Mesendoderm (in vitro differentiated cells): ENCODE results near the gene MAD1L1.

ENCODE experiments used
- DNase-seq: peaks from one replicate; pipeline ENCODE4 v3.0.0; 2013
- H2AK5ac ChIP-seq: 2 replicates; pipeline ENCODE4 v1.6.1; 2013; ENCODE audit warnings: low read length, inconsistent platforms
- H2BK120ac ChIP-seq: 2 replicates; pipeline ENCODE4 v1.6.1; 2013; ENCODE audit warnings: low read depth, mild to moderate bottlenecking, low read length, moderate library complexity, mixed read lengths
- H2BK15ac ChIP-seq: replicated peaks from 2 replicates; pipeline ENCODE4 v1.6.1; 2013; ENCODE audit warnings: low read depth, mild to moderate bottlenecking, moderate library complexity
- H2BK5ac ChIP-seq: 2 replicates; pipeline ENCODE4 v1.6.1; 2013; ENCODE audit warnings: low read length, inconsistent platforms
- H3K18ac ChIP-seq: 2 replicates; pipeline ENCODE4 v1.6.1; 2013; ENCODE audit warnings: mild to moderate bottlenecking, low read length, mixed read lengths
- H3K23ac ChIP-seq: one replicate; pipeline ENCODE4 v1.6.1; 2013; ENCODE audit warnings: low read length
- H3K27ac ChIP-seq: 2 replicates; pipeline ENCODE4 v1.5.1; 2013; ENCODE audit warnings: low read depth, mild to moderate bottlenecking, inconsistent platforms, low read length, moderate library complexity
- H3K27me3 ChIP-seq: 2 replicates; pipeline ENCODE4 v1.6.1; 2013; ENCODE audit warnings: low read length, control low read depth, mild to moderate bottlenecking, inconsistent platforms; ENCODE audit not compliant: insufficient read depth, poor library complexity
- H3K36me3 ChIP-seq: 2 replicates; pipeline ENCODE4 v1.6.1; 2013; ENCODE audit warnings: low read length, inconsistent platforms; ENCODE audit not compliant: control insufficient read depth, insufficient read depth
- H3K4ac ChIP-seq: one replicate; pipeline ENCODE4 v1.6.1; 2013; ENCODE audit warnings: low read depth, mild to moderate bottlenecking, low read length, moderate library complexity
- H3K4me1 ChIP-seq: 2 replicates; pipeline ENCODE4 v1.6.1; 2013; ENCODE audit warnings: low read depth, low read length, inconsistent platforms; ENCODE audit not compliant: control insufficient read depth
- H3K4me2 ChIP-seq: 2 replicates; pipeline ENCODE4 v1.6.1; 2013; ENCODE audit warnings: low read length
- H3K4me3 ChIP-seq: 2 replicates; pipeline ENCODE4 v1.5.1; 2013; ENCODE audit warnings: mild to moderate bottlenecking, low read length
- H3K56ac ChIP-seq: one replicate; pipeline ENCODE4 v1.6.1; 2013; ENCODE audit warnings: low read length
- H3K79me1 ChIP-seq: 2 replicates; pipeline ENCODE4 v1.6.1; 2013; ENCODE audit warnings: low read length, inconsistent platforms
- H3K79me2 ChIP-seq: 2 replicates; pipeline ENCODE4 v1.6.1; 2013; ENCODE audit warnings: mild to moderate bottlenecking, low read length; ENCODE audit not compliant: control insufficient read depth, insufficient read depth
- H3K9ac ChIP-seq: 2 replicates; pipeline ENCODE4 v1.6.1; 2013; ENCODE audit warnings: low read length, inconsistent platforms
- H4K5ac ChIP-seq: one replicate; pipeline ENCODE4 v1.6.1; 2013; ENCODE audit warnings: low read length
- H4K8ac ChIP-seq: one replicate; pipeline ENCODE4 v1.6.1; 2013; ENCODE audit warnings: low read depth, mild to moderate bottlenecking, control low read depth, low read length, moderate library complexity
- WGBS: extraction: QIAGEN DNeasy Blood & Tissue Kit; methylation state at CpG from one replicate; pipeline ENCODE4 v1.1.7; 2013; ENCODE audit warnings: low lambda C conversion rate, missing lambda C conversion rate; ENCODE audit not compliant: insufficient coverage; ENCODE audit errors: extremely low coverage; 5-methylcytosine and 5-hydroxymethylcytosine counted together

The MAD1L1 gene

GRCh38 chr7:2105917-2106316, 126.8 kb downstream of the MAD1L1 start:
- Histone ChIP-seq H2AK5ac (no peak overlapping the region), H2BK15ac (no peak overlapping the region), H3K79me2 (no peaks in the 10 kb centered on the region), H4K5ac (no peak overlapping the region), H2BK5ac (no peak overlapping the region), H3K4me2 (no peak overlapping the region), H3K23ac (no peak overlapping the region), H3K36me3 (no peaks in the 10 kb centered on the region), H3K4ac (no peak overlapping the region), H3K56ac (peak overlapping the region; percentile 0), H3K18ac (no peak overlapping the region), H3K4me1 (peaks cover 3% of the 10 kb centered on the region), H3K27me3 (no peaks in the 10 kb centered on the region), H3K9ac (no peak overlapping the region), H4K8ac (no peak overlapping the region), H3K4me3 (no peak overlapping the region), H3K79me1 (peaks cover 6% of the 10 kb centered on the region), H3K27ac (no peak overlapping the region), H2BK120ac (no peak overlapping the region)
- WGBS: no CpG with 5 or more reads among the region's 17 CpGs
- peak; percentile 59 for DNase-seq

- Histone ChIP-seq H3K4me1 (peaks cover 3% of the 10 kb centered on the region), H4K8ac (no peak overlapping the region)
These were observed 127.5 kb downstream of the MAD1L1 start for GRCh38 chr7:2105280-2105679.

GRCh38 chr7:2104716-2105115, 128.0 kb downstream of the MAD1L1 start:
- H2BK15ac ChIP-seq: no peak overlapping the region
- no peak overlapping the region for H2BK120ac ChIP-seq
- H3K56ac ChIP-seq: peak overlapping the region; percentile 38
- DNase-seq: no peak
- no CpG with 5 or more reads among the region's 14 CpGs for WGBS
- no peaks in the 10 kb centered on the region for H3K27me3 ChIP-seq
- H4K8ac ChIP-seq: no peak overlapping the region
- no peak overlapping the region for H3K18ac ChIP-seq
- no peak overlapping the region for H3K4me2 ChIP-seq
- peaks cover 4% of the 10 kb centered on the region for H3K79me1 ChIP-seq
- H3K9ac ChIP-seq: no peak overlapping the region
- no peak overlapping the region for H3K4me3 ChIP-seq
- no peaks in the 10 kb centered on the region for H3K79me2 ChIP-seq
- no peak overlapping the region for H4K5ac ChIP-seq
- no peak overlapping the region for H2BK5ac ChIP-seq
- H2AK5ac ChIP-seq: no peak overlapping the region
- no peaks in the 10 kb centered on the region for H3K36me3 ChIP-seq
- H3K4ac ChIP-seq: peak overlapping the region; percentile 18
- H3K27ac ChIP-seq: no peak overlapping the region
- peaks cover 3% of the 10 kb centered on the region for H3K4me1 ChIP-seq
- peak overlapping the region; percentile 34 for H3K23ac ChIP-seq

More at GRCh38 chr7:2105280-2105679, 127.5 kb downstream of the MAD1L1 start:
- no peak for DNase-seq
- no peak overlapping the region for H3K4me3 ChIP-seq
- no peak overlapping the region for H3K27ac ChIP-seq
- no peak overlapping the region for H4K5ac ChIP-seq
- no peak overlapping the region for H3K4me2 ChIP-seq
- H3K18ac ChIP-seq: no peak overlapping the region
- H3K79me1 ChIP-seq: peaks cover 4% of the 10 kb centered on the region
- no peaks in the 10 kb centered on the region for H3K27me3 ChIP-seq
- no peak overlapping the region for H3K4ac ChIP-seq
- H3K56ac ChIP-seq: peak overlapping the region; percentile 68
- H3K36me3 ChIP-seq: no peaks in the 10 kb centered on the region
- WGBS: no CpG with 5 or more reads among the region's 13 CpGs
- no peak overlapping the region for H2BK5ac ChIP-seq
- H3K23ac ChIP-seq: no peak overlapping the region
- H2BK15ac ChIP-seq: no peak overlapping the region
- no peak overlapping the region for H2AK5ac ChIP-seq
- H3K9ac ChIP-seq: peak overlapping the region; percentile 17
- H3K79me2 ChIP-seq: no peaks in the 10 kb centered on the region
- no peak overlapping the region for H2BK120ac ChIP-seq

- no CpG with 5 or more reads among the region's 27 CpGs for WGBS
- no peaks in the 10 kb centered on the region for H3K27me3 ChIP-seq
- peaks cover 3% of the 10 kb centered on the region for H3K4me1 ChIP-seq
- H3K9ac ChIP-seq: peak overlapping the region; percentile 57
- H3K79me2 ChIP-seq: no peaks in the 10 kb centered on the region
- H3K79me1 ChIP-seq: peaks cover 4% of the 10 kb centered on the region
- H3K36me3 ChIP-seq: no peaks in the 10 kb centered on the region
- H4K5ac ChIP-seq: peak overlapping the region; percentile 78
- peak overlapping the region; percentile 82 for H3K4ac ChIP-seq
- H2BK5ac ChIP-seq: peak overlapping the region; percentile 25
- H2AK5ac ChIP-seq: peak overlapping the region; percentile 79
- H2BK15ac ChIP-seq: no peak overlapping the region
- H3K27ac ChIP-seq: peak overlapping the region; percentile 17
- H3K4me3 ChIP-seq: no peak overlapping the region
- H4K8ac ChIP-seq: no peak overlapping the region
- H3K23ac ChIP-seq: no peak overlapping the region
- H3K18ac ChIP-seq: peak overlapping the region; percentile 13
- no peak overlapping the region for H2BK120ac ChIP-seq
- DNase-seq: peak; percentile 93
- peak overlapping the region; percentile 84 for H3K56ac ChIP-seq
- no peak overlapping the region for H3K4me2 ChIP-seq
These were observed 128.5 kb downstream of the MAD1L1 start for GRCh38 chr7:2104107-2104710.

- no peak overlapping the region for H3K27ac ChIP-seq
- H3K79me2 ChIP-seq: no peaks in the 10 kb centered on the region
- peaks cover 3% of the 10 kb centered on the region for H3K4me1 ChIP-seq
- H3K27me3 ChIP-seq: no peaks in the 10 kb centered on the region
- peak overlapping the region; percentile 13 for H3K18ac ChIP-seq
- H3K36me3 ChIP-seq: no peaks in the 10 kb centered on the region
- H3K4me2 ChIP-seq: no peak overlapping the region
- WGBS: no CpG with 5 or more reads among the region's 39 CpGs
- H2BK15ac ChIP-seq: no peak overlapping the region
- H4K5ac ChIP-seq: no peak overlapping the region
- DNase-seq: no peak
- H2BK120ac ChIP-seq: no peak overlapping the region
- no peak overlapping the region for H3K4ac ChIP-seq
- peak overlapping the region; percentile 57 for H3K9ac ChIP-seq
- no peak overlapping the region for H3K23ac ChIP-seq
- H3K56ac ChIP-seq: peak overlapping the region; percentile 84
- no peak overlapping the region for H2BK5ac ChIP-seq
- H3K79me1 ChIP-seq: peaks cover 4% of the 10 kb centered on the region
- H2AK5ac ChIP-seq: peak overlapping the region; percentile 79
- H3K4me3 ChIP-seq: no peak overlapping the region
- no peak overlapping the region for H4K8ac ChIP-seq
These were observed 129.5 kb downstream of the MAD1L1 start for GRCh38 chr7:2103071-2103898.
